HG02973 (cell line): ENCODE results near the gene GRIK5.
"Not testable (repeated sequence)": the region's sequence is repeated elsewhere in the genome, so short reads cannot be mapped to it uniquely, and the experiment has no call there.

Source experiments
- ATAC-seq: cut with Tn5 transposase; IDR thresholded peaks from one replicate; pipeline ENCODE4 v1.9.1; 2021; ENCODE audit warnings: moderate library complexity; ENCODE audit not compliant: unreplicated experiment

GRIK5 gene

GRCh38 chr19:42018503-42019193, 51.4 kb downstream of the GRIK5 start:
- no peak for ATAC-seq

GRCh38 chr19:42017040-42017439, 53.0 kb downstream of the GRIK5 start:
- no peak for ATAC-seq

GRCh38 chr19:42012747-42013146, 57.3 kb downstream of the GRIK5 start:
- not testable (repeated sequence) for ATAC-seq

GRCh38 chr19:42010245-42011126, 59.5 kb downstream of the GRIK5 start:
- ATAC-seq, result no peak

- no peak for ATAC-seq
Observed at GRCh38 chr19:42006569-42006968, 63.4 kb downstream of the GRIK5 start.

- ATAC-seq, result no peak
Observed at GRCh38 chr19:42005504-42005903, 64.5 kb downstream of the GRIK5 start.

GRCh38 chr19:42003506-42004294, 66.3 kb downstream of the GRIK5 start:
- ATAC-seq, result no peak

GRCh38 chr19:41999878-42000208, 70.2 kb downstream of the GRIK5 start:
- ATAC-seq, result no peak

GRCh38 chr19:41999071-41999877, 70.7 kb downstream of the GRIK5 start:
- ATAC-seq, result no peak

- ATAC-seq, result no peak
Observed at GRCh38 chr19:41998246-41999020, 71.6 kb downstream of the GRIK5 start.

GRCh38 chr19:41997851-41998229, 72.2 kb downstream of the GRIK5 start:
- ATAC-seq, result no peak

GRCh38 chr19:41997121-41997850, 72.7 kb downstream of the GRIK5 start:
- no peak for ATAC-seq

GRCh38 chr19:41995959-41996797, 73.8 kb downstream of the GRIK5 start:
- ATAC-seq, result no peak

GRCh38 chr19:41994994-41995958, 74.7 kb downstream of the GRIK5 start:
- no peak for ATAC-seq

- no peak for ATAC-seq
Observed at GRCh38 chr19:41994521-41994971, 75.5 kb downstream of the GRIK5 start.

GRCh38 chr19:41993612-41994483, 76.2 kb downstream of the GRIK5 start, which contains the start of gene ATP1A3:
ATP1A3 (minus strand) TSS chr19:41994230; CDS start chr19:41994076, 154 bp downstream.
- no peak for ATAC-seq
